GM10266 (cell line): ENCODE data around the gene SLC6A17.

Experiments
- DNase-seq: peaks from one replicate; pipeline ENCODE4 v3.0.0; 2012; ENCODE audit errors: extremely low spot score
- TF ChIP-seq, protein P1 (sequence below): IDR thresholded peaks from 2 replicates; pipeline ENCODE4 v1.5.1; 2012; ENCODE audit warnings: mild to moderate bottlenecking, low read depth; ENCODE audit not compliant: control insufficient read depth, insufficient read depth; ENCODE audit errors: missing control alignments

SLC6A17 gene

DNA sequence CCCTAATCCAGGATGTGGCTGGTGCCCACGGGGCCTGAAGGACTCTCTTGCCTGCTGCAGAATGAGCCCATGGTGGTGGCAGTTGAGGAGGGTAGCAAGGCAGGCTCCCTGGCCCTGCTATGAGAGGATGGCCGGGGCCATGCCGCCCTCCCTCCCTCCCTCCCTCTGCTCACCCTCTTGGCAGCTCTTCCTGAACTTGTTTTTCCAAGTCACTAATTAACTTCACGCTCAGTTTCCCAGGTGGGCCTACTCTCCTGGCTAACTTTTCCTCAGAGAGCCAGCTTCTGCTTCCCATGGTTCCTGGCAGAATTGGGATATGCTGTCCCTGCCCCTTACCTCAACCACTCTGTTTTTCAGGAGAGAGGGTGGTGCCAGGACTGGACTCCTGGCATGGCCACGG, 70.0 kb downstream of the SLC6A17 start:
- TF ChIP-seq, protein P1, sequence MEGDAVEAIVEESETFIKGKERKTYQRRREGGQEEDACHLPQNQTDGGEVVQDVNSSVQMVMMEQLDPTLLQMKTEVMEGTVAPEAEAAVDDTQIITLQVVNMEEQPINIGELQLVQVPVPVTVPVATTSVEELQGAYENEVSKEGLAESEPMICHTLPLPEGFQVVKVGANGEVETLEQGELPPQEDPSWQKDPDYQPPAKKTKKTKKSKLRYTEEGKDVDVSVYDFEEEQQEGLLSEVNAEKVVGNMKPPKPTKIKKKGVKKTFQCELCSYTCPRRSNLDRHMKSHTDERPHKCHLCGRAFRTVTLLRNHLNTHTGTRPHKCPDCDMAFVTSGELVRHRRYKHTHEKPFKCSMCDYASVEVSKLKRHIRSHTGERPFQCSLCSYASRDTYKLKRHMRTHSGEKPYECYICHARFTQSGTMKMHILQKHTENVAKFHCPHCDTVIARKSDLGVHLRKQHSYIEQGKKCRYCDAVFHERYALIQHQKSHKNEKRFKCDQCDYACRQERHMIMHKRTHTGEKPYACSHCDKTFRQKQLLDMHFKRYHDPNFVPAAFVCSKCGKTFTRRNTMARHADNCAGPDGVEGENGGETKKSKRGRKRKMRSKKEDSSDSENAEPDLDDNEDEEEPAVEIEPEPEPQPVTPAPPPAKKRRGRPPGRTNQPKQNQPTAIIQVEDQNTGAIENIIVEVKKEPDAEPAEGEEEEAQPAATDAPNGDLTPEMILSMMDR: no peak
- DNase-seq: no peak

DNA sequence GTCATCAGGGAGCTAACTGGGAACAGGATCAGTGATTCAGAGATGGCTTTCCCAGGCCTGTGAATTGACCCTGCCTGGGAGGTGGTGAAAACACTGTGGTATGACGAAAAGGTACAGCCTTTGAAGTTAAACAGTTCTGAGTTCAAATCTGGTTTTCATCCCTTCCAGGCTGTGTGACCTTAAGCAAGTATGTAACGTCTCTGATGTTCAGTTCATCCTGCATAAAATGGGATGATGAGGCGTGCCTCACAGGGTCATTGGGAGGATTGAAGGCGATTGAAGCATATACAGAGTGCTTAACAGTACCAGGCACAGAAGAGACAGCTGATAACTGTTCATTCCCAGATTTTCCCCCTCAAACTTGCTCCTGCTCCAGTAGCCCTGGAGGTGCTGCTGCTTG, 70.8 kb downstream of the SLC6A17 start:
- TF ChIP-seq, protein P1: no peak
- no peak for DNase-seq

GRCh38 chr1:110223127-110223526, 72.8 kb downstream of the SLC6A17 start:
- TF ChIP-seq, protein P1: no peak
- DNase-seq: no peak

DNA sequence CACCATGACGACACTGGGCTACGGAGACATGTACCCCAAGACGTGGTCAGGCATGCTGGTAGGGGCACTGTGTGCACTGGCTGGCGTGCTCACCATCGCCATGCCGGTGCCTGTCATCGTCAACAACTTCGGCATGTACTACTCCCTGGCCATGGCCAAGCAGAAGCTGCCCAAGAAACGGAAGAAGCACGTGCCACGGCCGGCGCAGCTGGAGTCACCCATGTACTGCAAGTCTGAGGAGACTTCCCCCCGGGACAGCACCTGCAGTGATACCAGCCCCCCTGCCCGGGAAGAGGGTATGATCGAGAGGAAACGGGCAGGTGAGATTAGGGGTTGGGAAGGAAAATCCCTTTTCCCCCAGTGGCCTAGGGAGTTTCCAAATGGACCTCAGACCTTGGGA, 73.3 kb downstream of the SLC6A17 start:
- DNase-seq: no peak
- TF ChIP-seq, protein P1: no peak

DNA sequence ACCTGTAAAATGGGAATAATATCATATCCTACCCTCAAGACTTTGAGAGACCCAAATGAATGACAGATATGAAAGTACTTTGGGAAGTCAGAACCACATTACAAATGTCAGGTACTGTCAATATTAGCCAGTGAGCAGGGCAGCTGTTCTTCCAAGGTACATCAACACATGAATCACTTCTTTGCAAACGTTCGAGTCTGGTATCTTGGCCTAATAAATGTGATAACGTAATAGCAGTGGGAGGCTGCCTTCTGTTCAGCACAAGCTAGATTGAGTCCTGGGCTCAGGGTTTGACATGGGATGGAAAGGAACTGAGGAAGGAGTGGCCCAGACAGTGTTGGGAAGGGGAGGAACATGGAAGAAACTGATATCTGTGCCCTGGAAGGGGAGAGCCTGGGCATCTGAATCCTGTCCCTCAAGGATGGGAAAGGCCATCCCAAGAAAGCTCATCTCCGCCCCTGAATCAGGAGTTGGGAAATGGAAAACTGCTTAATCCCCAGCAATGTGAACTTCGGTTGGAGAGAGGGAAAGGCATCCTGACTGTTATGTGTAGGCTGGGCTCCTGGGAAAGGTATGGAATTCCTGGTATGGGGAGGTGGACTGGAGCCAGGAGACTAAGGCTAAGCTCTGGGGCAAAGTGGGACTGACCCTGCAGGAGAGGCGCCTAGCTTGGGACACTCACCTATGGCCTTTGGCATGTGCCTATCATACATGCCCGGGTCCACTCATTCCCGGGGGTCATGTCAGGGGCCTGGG, 74.1 kb downstream of the SLC6A17 start:
- DNase-seq: no peak
- TF ChIP-seq, protein P1: no peak

- DNase-seq: no peak
- TF ChIP-seq, protein P1: no peak
Measured at GRCh38 chr1:110225212-110225611, 74.9 kb downstream of the SLC6A17 start.

DNA sequence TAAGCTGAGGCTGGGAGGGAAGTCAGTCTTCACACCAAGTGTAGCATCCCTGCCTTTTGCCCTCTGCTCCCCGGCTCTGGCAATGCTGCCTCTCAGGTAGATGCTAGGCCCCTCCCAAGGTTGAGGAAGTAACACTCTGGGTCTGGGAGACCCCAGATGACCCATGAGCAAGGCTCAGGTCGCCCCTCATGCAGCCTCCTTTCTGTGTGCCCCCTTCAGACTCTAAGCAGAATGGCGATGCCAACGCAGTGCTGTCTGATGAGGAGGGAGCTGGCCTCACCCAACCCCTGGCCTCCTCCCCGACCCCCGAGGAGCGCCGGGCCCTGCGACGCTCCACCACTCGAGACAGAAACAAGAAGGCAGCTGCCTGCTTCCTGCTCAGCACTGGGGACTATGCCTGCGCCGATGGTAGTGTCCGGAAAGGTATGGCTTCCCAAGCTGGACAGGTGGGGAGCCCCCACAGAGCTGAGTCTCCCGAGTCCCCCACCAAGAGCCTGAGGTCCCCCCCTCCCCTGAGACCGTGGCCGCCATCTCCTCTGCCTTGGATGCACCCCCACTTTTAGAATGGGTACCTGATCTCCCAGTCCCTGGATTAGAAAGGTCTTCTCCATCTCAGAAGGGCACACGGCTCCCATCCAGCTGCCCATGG, 75.6 kb downstream of the SLC6A17 start:
- TF ChIP-seq, protein P1: no peak

More for the DNA sequence above, 75.6 kb downstream of the SLC6A17 start:
- no peak for DNase-seq
